GM23248 (cell line): ENCODE measurements around the gene DDB1. TPM values are rescaled to one million over a fixed set of nuclear protein-coding genes. Genes with fewer than 3 reads are reported as not detected.

ENCODE experiments used
- DNase-seq: peaks from one replicate; pipeline ENCODE4 v3.0.0-alpha.2; 2015
- H2AFZ ChIP-seq: fragments of 200-600 bp; sonication (generic); 2 replicates; pipeline ENCODE4 v1.6.1; 2016; ENCODE audit warnings: antibody characterized with exemption
- H3F3A ChIP-seq: fragments of 200-600 bp; sonication (generic); 2 replicates; pipeline ENCODE4 v1.6.1; 2016; ENCODE audit warnings: mild to moderate bottlenecking, antibody characterized with exemption, mixed run types; ENCODE audit not compliant: insufficient read depth
- H3K27ac ChIP-seq: fragments of 200-600 bp; sonication (generic); 2 replicates; pipeline ENCODE4 v1.5.1; 2016; ENCODE audit warnings: mild to moderate bottlenecking
- H3K27me3 ChIP-seq: fragments of 200-600 bp; sonication (generic); replicated peaks from 2 replicates; pipeline ENCODE4 v1.6.1; 2016; ENCODE audit warnings: mild to moderate bottlenecking; ENCODE audit not compliant: insufficient read depth
- H3K36me3 ChIP-seq: fragments of 200-600 bp; sonication (generic); 2 replicates; pipeline ENCODE4 v1.6.1; 2016; ENCODE audit warnings: low read depth, mild to moderate bottlenecking
- H3K4me1 ChIP-seq: fragments of 200-600 bp; sonication (generic); 2 replicates; pipeline ENCODE4 v1.6.1; 2016; ENCODE audit warnings: mild to moderate bottlenecking; ENCODE audit not compliant: insufficient read depth
- H3K4me2 ChIP-seq: fragments of 200-600 bp; sonication (generic); one replicate; pipeline ENCODE4 v1.6.1; 2016; ENCODE audit warnings: mild to moderate bottlenecking; ENCODE audit not compliant: unreplicated experiment
- H3K4me3 ChIP-seq: fragments of 200-600 bp; sonication (generic); 2 replicates; pipeline ENCODE4 v1.5.1; 2016; ENCODE audit warnings: mild to moderate bottlenecking
- H3K79me2 ChIP-seq: fragments of 200-600 bp; sonication (generic); 2 replicates; pipeline ENCODE4 v1.6.1; 2016; ENCODE audit warnings: mild to moderate bottlenecking; ENCODE audit not compliant: insufficient read depth
- H3K9ac ChIP-seq: fragments of 200-600 bp; sonication (generic); 2 replicates; pipeline ENCODE4 v1.6.1; 2016; ENCODE audit warnings: mild to moderate bottlenecking
- H3K9me2 ChIP-seq: fragments of 200-600 bp; sonication (generic); 2 replicates; pipeline ENCODE4 v1.6.1; 2016; ENCODE audit warnings: mixed run types, mild to moderate bottlenecking, moderate library complexity; ENCODE audit not compliant: insufficient read depth
- H3K9me3 ChIP-seq: fragments of 200-600 bp; sonication (generic); one replicate; pipeline ENCODE4 v1.6.1; 2017; ENCODE audit warnings: low read depth
- H4K20me1 ChIP-seq: fragments of 200-600 bp; sonication (generic); 2 replicates; pipeline ENCODE4 v1.6.0; 2016; ENCODE audit not compliant: insufficient read depth
- EZH2 ChIP-seq: fragments of 200-600 bp; sonication (generic); IDR thresholded peaks from 2 replicates; pipeline ENCODE4 v1.6.1; 2018; ENCODE audit warnings: antibody characterized with exemption, mild to moderate bottlenecking; ENCODE audit not compliant: insufficient read depth, poor library complexity, severe bottlenecking
- EZH2phosphoT487 ChIP-seq: fragments of 200-600 bp; sonication (generic); IDR thresholded peaks from 2 replicates; pipeline ENCODE4 v1.6.1; 2018; ENCODE audit warnings: antibody characterized with exemption, moderate library complexity, mild to moderate bottlenecking, low read depth; ENCODE audit not compliant: insufficient read depth
- WGBS, 2 experiments: methylation state at CpG; one replicate each; pipeline ENCODE4 v1.1.6; 2015 to 2017; ENCODE audit warnings: low lambda C conversion rate in 2 of 2, low coverage in 1 of 2; ENCODE audit errors: missing lambda C conversion rate in 2 of 2; 5-methylcytosine and 5-hydroxymethylcytosine counted together
- in situ Hi-C: fragments of 300-500 bp; cut with MboI; formaldehyde crosslinking; loops from 2 replicates; pipeline ENCODE4 v1.15.0; 2020
- polyA plus RNA-seq: library from polyadenylated mRNA; unstranded; fragments of >200 nt; fragmentation: Nextera tagmentation; extraction: Ambion mirVana; gene quantifications from 2 replicates; pipeline ENCODE4 v1.2.1, GENCODE V29; 2016
- total RNA-seq: library from RNA; depleted of rRNA; stranded (reverse); fragments of >200 nt; shearing (Covaris generic); gene quantifications from 2 replicates; pipeline ENCODE4 v1.2.3, GENCODE V29; 2014

The DDB1 gene
- total and polyA plus RNA-seq, 2 experiments from 2014 or later, result 160 to 252 TPM

GRCh38 chr11:61345170-61345610 is 12.3 kb upstream of the DDB1 start:
- WGBS, 2 experiments, result 6 to 22% methylated on average over 2 to 4 of the region's 4 CpGs
- no peaks in the 10 kb centered on the region for H3K4me1 ChIP-seq
- DNase-seq, result no peak
- TF ChIP-seq EZH2 (no peak), EZH2phosphoT487 (no peak)
- H3K9me2 ChIP-seq, result no peaks in the 10 kb centered on the region
- no peak overlapping the region for H3K4me2 ChIP-seq
- H2AFZ ChIP-seq, result no peak overlapping the region
- H3F3A ChIP-seq, result 0 out of 2 replicates have a peak, but pooled peaks cover 6% of the 10 kb centered on the region
- H4K20me1 ChIP-seq, result no peaks in the 10 kb centered on the region
- H3K27me3 ChIP-seq, result no peaks in the 10 kb centered on the region
- no peaks in the 10 kb centered on the region for H3K9me3 ChIP-seq
- no peaks in the 10 kb centered on the region for H3K79me2 ChIP-seq
- H3K4me3 ChIP-seq, result no peak overlapping the region
- no peak overlapping the region for H3K9ac ChIP-seq
- in situ Hi-C loops, result no loop called here
- no peaks in the 10 kb centered on the region for H3K36me3 ChIP-seq
- H3K27ac ChIP-seq, result no peak overlapping the region

DNA sequence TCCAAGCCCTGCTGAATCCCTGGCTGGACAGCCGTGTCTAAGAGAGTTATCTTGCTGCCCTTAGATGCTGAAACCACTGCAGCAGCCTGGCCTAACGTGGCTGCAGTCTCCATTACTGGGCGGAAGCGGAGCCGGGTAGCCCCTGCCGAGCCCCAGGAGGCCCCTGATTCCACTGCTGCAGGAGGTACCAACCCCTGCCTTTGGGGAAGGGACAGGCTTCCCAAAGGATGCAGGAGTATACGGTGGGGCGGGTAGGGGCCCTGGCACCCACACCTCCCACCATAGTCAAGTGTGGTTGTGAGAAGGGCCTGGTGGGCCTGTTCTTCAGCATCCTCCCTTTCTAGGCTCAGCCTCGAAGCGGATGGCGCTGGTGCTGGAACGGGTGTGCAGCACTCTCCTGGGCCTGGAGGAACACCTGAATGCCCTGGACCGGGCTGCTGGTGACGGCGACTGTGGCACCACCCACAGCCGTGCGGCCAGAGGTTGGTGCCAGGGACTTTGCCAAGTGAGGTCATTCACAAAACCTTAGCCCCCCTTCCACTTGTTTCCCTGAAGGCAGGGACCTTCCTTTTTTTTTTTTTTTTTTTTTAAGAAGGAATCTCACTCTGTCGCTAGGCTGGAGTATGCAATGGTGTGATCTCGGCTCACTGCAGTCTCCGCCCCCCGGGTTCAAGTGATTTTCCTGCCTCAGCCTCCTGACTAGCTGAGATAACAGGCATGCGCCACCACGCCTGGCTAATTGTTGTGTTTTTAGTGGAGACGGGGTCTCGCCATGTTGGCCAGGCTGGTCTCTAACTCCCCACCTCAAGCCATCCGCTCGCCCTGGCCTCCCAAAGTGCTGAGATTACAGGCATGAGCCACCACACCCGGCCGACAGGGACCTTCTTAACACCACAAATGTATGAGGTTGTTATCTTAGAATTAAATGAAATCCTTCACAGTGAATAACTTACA is 11.2 kb upstream of the DDB1 start:
- no peak for DNase-seq
- 0 out of 2 replicates have a peak, but pooled peaks cover 6% of the 10 kb centered on the region for H3F3A ChIP-seq
- H4K20me1 ChIP-seq, result no peaks in the 10 kb centered on the region
- no peak for TF ChIP-seq EZH2
- no peak for TF ChIP-seq EZH2phosphoT487
- H3K27me3 ChIP-seq, result no peaks in the 10 kb centered on the region
- H3K4me2 ChIP-seq, result no peak overlapping the region
- H2AFZ ChIP-seq, result no peak overlapping the region
- H3K9me3 ChIP-seq, result no peaks in the 10 kb centered on the region
- in situ Hi-C loops, result no loop called here
- H3K4me3 ChIP-seq, result no peak overlapping the region
- no peaks in the 10 kb centered on the region for H3K36me3 ChIP-seq
- no peaks in the 10 kb centered on the region for H3K9me2 ChIP-seq
- no peak overlapping the region for H3K9ac ChIP-seq
- no peaks in the 10 kb centered on the region for H3K4me1 ChIP-seq
- WGBS, 2 experiments, result 89 to 91% methylated on average over 29 of the region's 29 CpGs
- H3K27ac ChIP-seq, result no peak overlapping the region
- H3K79me2 ChIP-seq, result no peaks in the 10 kb centered on the region

DNA sequence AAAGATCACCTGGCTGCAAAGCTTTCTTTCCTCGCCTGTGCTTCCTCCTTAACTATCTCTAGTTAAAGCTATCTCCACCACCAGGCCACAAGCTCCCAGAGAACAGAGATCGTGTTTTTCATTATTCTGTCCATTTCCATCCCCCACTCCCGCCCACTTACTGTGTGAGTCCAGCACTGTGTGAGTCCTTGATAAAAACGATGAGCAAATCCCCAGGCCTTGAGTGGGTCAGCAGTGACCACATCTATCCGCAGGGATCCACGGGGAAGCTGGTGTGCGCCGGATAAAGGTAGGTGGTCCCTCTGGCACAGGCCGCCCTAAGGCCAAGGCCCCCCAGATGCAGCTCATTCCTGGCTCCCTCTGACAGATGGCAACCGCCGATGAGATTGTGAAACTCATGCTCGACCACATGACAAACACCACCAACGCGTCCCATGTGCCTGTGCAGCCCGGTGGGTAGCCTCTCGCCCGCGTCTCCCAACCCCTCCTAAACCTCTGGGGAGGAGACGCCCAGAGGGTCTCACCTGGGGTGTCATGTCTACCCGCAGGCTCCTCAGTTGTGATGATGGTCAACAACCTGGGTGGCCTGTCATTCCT is 9.4 kb upstream of the DDB1 start:
- Histone ChIP-seq H3K36me3 (no peaks in the 10 kb centered on the region), H3K4me2 (no peak overlapping the region), H3K27ac (no peak overlapping the region), H2AFZ (no peak overlapping the region), H3K4me3 (no peak overlapping the region), H3K9ac (no peak overlapping the region), H4K20me1 (no peaks in the 10 kb centered on the region), H3K79me2 (no peaks in the 10 kb centered on the region), H3K9me2 (no peaks in the 10 kb centered on the region), H3K4me1 (no peaks in the 10 kb centered on the region), H3K27me3 (no peaks in the 10 kb centered on the region), H3F3A (0 out of 2 replicates have a peak, but pooled peaks cover 6% of the 10 kb centered on the region), H3K9me3 (no peaks in the 10 kb centered on the region)
- TF ChIP-seq EZH2, result no peak
- TF ChIP-seq EZH2phosphoT487, result no peak
- DNase-seq, result no peak
- in situ Hi-C loops, result no loop called here
- WGBS, 2 experiments, result 91 to 95% methylated on average over 20 of the region's 20 CpGs

- H2AFZ ChIP-seq, result no peak overlapping the region
- DNase-seq, result no peak
- H4K20me1 ChIP-seq, result no peaks in the 10 kb centered on the region
- H3K9ac ChIP-seq, result no peak overlapping the region
- WGBS, 2 experiments, result 98% methylated on average over 4 of the region's 4 CpGs
- no peak for TF ChIP-seq EZH2phosphoT487
- no peak for TF ChIP-seq EZH2
- no peaks in the 10 kb centered on the region for H3K79me2 ChIP-seq
- in situ Hi-C loops, result no loop called here
- H3K27ac ChIP-seq, result no peak overlapping the region
- no peaks in the 10 kb centered on the region for H3K9me2 ChIP-seq
- H3F3A ChIP-seq, result 0 out of 2 replicates have a peak, but pooled peaks cover 6% of the 10 kb centered on the region
- no peak overlapping the region for H3K4me2 ChIP-seq
- no peaks in the 10 kb centered on the region for H3K9me3 ChIP-seq
- H3K4me1 ChIP-seq, result no peaks in the 10 kb centered on the region
- H3K27me3 ChIP-seq, result no peaks in the 10 kb centered on the region
- no peaks in the 10 kb centered on the region for H3K36me3 ChIP-seq
- no peak overlapping the region for H3K4me3 ChIP-seq
These were observed 8.8 kb upstream of the DDB1 start for GRCh38 chr11:61341706-61342105.
